Heart left ventricle (tissue), 13 donors: ENCODE measurements around the gene DUSP6.

Experiments
- POLR2A ChIP-seq, 2 donors: fragments of 450-650 bp; IDR thresholded peaks; one replicate each; pipeline ENCODE4 v1.6.1; 2017; ENCODE audit warnings: antibody characterized with exemption in 2 of 2, mild to moderate bottlenecking in 2 of 2, moderate library complexity in 2 of 2
- TF ChIP-seq, protein P1 (sequence below), 12 donors: fragments of 200-600 bp; sonication (generic) in 4 of 12; IDR thresholded peaks; one replicate each; pipeline versions ENCODE4 v1.5.0 to v1.8.0; 2018 to 2022; ENCODE audit warnings: antibody characterized with exemption in 12 of 12, mild to moderate bottlenecking in 5 of 12
- donor health status: ischemic (EF 13 %, LVEDD 7.1; RV severe dilation, severe dysfunction).
- donor health status: DM: no; HTN: yes; CAD: no.
- donor health status: DM: no; HTN: no; CAD: no.
- donor health status: ischemic (EF 25% LVEDD 6.9; RV normal size, moderate dysfunction).
- donor health status: ischemic (EF 25% LVEDD 5.7; RV mildly dilated, moderate dysfunction).
- donor health status: ischemic (EF 35%, LVEDD 5.7; RV mildly dilated, moderate dysfunction).
- donor health status: nonischemic (EF 11% LVEDD 7.7; RV severe dilation, severe dysfunction).
- donor health status: DM: yes; HTN: yes; CAD: no.
- donor health status: PGD.
- donor health status: ischemic (EF 29% LVEDD 5.4; RV normal size, mild dysfunction).
- donor health status: nonischemic (EF 23%, LVEDD 6.1; RV moderate dilation, normal function).

DNA sequence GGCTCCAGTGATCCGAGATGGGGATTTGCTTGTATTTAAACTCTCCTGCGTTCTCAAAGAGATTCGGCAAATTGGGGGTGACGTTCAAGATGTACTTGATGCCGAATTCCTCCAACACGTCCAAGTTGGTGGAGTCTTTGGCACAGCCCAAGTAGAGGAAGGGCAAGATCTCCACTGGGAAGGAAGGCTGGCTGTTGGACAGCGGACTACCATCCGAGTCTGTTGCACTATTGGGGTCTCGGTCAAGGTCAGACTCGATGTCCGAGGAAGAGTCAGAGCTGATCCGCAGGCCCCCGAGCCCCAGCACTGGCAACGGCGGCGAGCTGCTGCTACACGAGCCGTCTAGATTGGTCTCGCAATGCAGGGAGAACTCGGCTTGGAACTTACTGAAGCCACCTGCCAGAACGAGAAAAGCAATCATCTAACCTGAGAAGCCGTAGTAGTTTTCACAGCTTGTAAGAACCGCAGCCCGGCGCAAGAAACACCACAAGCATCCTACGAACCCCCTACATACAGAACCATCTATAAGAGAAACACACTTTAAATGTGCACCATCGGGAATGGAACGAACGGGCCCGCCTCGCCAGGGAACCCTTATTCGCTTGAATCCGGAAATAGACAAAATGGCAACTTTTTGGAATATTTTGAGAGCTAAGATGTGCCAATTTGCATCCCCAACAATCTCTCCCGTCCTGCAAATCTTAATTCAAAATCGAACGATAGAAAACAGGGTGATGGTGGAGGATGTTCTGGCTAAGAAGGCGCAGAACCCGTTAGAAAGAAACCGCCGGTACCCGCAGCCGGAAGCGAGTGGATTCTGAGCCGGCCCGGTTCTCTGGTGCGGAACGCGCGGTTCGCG is 1.4 kb downstream of the DUSP6 start:
- TF ChIP-seq POLR2A (IDR thresholded peaks at IDR 0.05): no peak
- TF ChIP-seq, protein P1, sequence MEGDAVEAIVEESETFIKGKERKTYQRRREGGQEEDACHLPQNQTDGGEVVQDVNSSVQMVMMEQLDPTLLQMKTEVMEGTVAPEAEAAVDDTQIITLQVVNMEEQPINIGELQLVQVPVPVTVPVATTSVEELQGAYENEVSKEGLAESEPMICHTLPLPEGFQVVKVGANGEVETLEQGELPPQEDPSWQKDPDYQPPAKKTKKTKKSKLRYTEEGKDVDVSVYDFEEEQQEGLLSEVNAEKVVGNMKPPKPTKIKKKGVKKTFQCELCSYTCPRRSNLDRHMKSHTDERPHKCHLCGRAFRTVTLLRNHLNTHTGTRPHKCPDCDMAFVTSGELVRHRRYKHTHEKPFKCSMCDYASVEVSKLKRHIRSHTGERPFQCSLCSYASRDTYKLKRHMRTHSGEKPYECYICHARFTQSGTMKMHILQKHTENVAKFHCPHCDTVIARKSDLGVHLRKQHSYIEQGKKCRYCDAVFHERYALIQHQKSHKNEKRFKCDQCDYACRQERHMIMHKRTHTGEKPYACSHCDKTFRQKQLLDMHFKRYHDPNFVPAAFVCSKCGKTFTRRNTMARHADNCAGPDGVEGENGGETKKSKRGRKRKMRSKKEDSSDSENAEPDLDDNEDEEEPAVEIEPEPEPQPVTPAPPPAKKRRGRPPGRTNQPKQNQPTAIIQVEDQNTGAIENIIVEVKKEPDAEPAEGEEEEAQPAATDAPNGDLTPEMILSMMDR (IDR thresholded peaks at IDR 0.05): no peak
